HepG2 (cell line): Measurements from ENCODE around the gene SLX9. TPM values are rescaled to one million over a fixed set of nuclear protein-coding genes. Genes with fewer than 3 reads are reported as not detected.

Experiments
- ATAC-seq: fragments of 200-7000 bp; cut with Tn5 transposase; 3 replicates; pipeline ENCODE4 v1.9.1; 2020; ENCODE audit warnings: mild to moderate bottlenecking, moderate library complexity
- BruUV-seq: library from RNA; stranded (reverse); fragments of 400-500 nt; replicated peaks from 2 replicates; lab custom pipeline; 2021; lab: Mats Ljungman, UMichigan
- CTCF ChIA-PET: fragments of 300-600 bp; formaldehyde crosslinking; extraction: SDS; loops from one replicate; lab custom pipeline; 2021; ENCODE audit warnings: low total read pairs, inconsistent platforms, low intra/inter-chr PET ratio; lab: Yijun Ruan, JAX
- POLR2A ChIA-PET: fragments of 350-600 bp; sonication (Branson Sonifier 250); formaldehyde crosslinking; loops from one replicate; lab custom pipeline; 2020; ENCODE audit warnings: antibody characterized with exemption, inconsistent platforms; lab: Yijun Ruan, JAX
- DNase-seq: peaks from one replicate; pipeline ENCODE4 v3.0.0-alpha.2; 2015; ENCODE audit warnings: low spot score
- FAIRE-seq: peaks from 3 replicates; lab custom pipeline; 2011; peaks lifted over from hg19 to GRCh38; lab: Jason Lieb, UNC
- H2AFZ ChIP-seq: one replicate; pipeline ENCODE4 v1.6.1; 2011; ENCODE audit warnings: low read length, inconsistent platforms
- H3K27ac ChIP-seq: fragments of 300-600 bp; 3 replicates; pipeline ENCODE4 v1.8.0; 2011; ENCODE audit warnings: mixed run types, mild to moderate bottlenecking, mixed read lengths, low read length, inconsistent platforms; ENCODE audit not compliant: insufficient read depth; ENCODE audit errors: extremely low read length
- H3K27me3 ChIP-seq, 2 experiments: fragments of 200-600 bp in 1 of 2; 2 replicates in 1 of 2; 3 replicates in 1 of 2; pipeline versions ENCODE4 v1.6.0 to v1.8.0; 2011; ENCODE audit warnings: low read length in 2 of 2, mild to moderate bottlenecking in 2 of 2, moderate library complexity in 2 of 2, inconsistent platforms in 1 of 2; ENCODE audit not compliant: insufficient read depth in 2 of 2, control insufficient read depth in 1 of 2
- H3K36me3 ChIP-seq, 2 experiments: fragments of 200-600 bp in 1 of 2; replicated peaks in 1 of 2; 2 replicates in 1 of 2; 3 replicates in 1 of 2; pipeline versions ENCODE4 v1.5.1 to v1.8.0; 2011; ENCODE audit warnings: low read length in 2 of 2, inconsistent platforms in 1 of 2; ENCODE audit not compliant: insufficient read depth in 2 of 2, control insufficient read depth in 1 of 2
- H3K4me1 ChIP-seq: 2 replicates; pipeline ENCODE4 v1.5.1; 2012; ENCODE audit warnings: low read length, inconsistent platforms; ENCODE audit not compliant: insufficient read depth
- H3K4me2 ChIP-seq: 2 replicates; pipeline ENCODE4 v1.6.0; 2011; ENCODE audit warnings: low read depth, low read length, inconsistent platforms
- H3K4me3 ChIP-seq, 3 experiments: fragments of 200-600 bp in 1 of 3; sonication (generic), shearing (Covaris generic) in 1 of 3; replicated peaks in 1 of 3; 2 replicates each; pipeline ENCODE4 v1.5.1; 2011 to 2016; ENCODE audit warnings: low read length in 3 of 3, inconsistent platforms in 2 of 3, low read depth in 2 of 3, mild to moderate bottlenecking in 2 of 3, control low read depth in 1 of 3, mixed read lengths in 1 of 3; ENCODE audit not compliant: insufficient read depth in 1 of 3
- H3K79me2 ChIP-seq: one replicate; pipeline ENCODE4 v1.6.1; 2011; ENCODE audit warnings: low read length, inconsistent platforms; ENCODE audit not compliant: insufficient read depth
- H3K9ac ChIP-seq: 2 replicates; pipeline ENCODE4 v1.6.0; 2011; ENCODE audit warnings: mild to moderate bottlenecking, low read depth, low read length, inconsistent platforms; ENCODE audit not compliant: insufficient read depth
- H3K9me3 ChIP-seq: 2 replicates; pipeline ENCODE4 v1.5.1; 2012; ENCODE audit warnings: mild to moderate bottlenecking, low read length
- H4K20me1 ChIP-seq: 2 replicates; pipeline ENCODE4 v1.6.0; 2011; ENCODE audit warnings: inconsistent platforms, mild to moderate bottlenecking, low read length, moderate library complexity; ENCODE audit not compliant: insufficient read depth
- ASH2L ChIP-seq: fragments of 300-600, 200-600 bp; sonication (generic); IDR thresholded peaks from 2 replicates; pipeline ENCODE4 v1.7.0; 2017; ENCODE audit warnings: low read depth, mild to moderate bottlenecking, moderate library complexity, mixed read lengths, low read length; ENCODE audit not compliant: insufficient read length
- CHD4 ChIP-seq: fragments of 200-600 bp; sonication (generic); IDR thresholded peaks from 2 replicates; pipeline ENCODE4 v1.7.0; 2017; ENCODE audit warnings: mild to moderate bottlenecking, low read length, borderline replicate concordance
- KLF15 ChIP-seq: sonication (generic); formaldehyde crosslinking; IDR thresholded peaks from 2 replicates; pipeline ENCODE4 v1.8.1; 2023; ENCODE audit warnings: borderline replicate concordance, mild to moderate bottlenecking, inconsistent platforms, missing genetic modification reagents, mixed read lengths
- POGZ ChIP-seq: sonication (generic); formaldehyde crosslinking; IDR thresholded peaks from 2 replicates; pipeline ENCODE4 v1.4.0; 2020; ENCODE audit warnings: mild to moderate bottlenecking, missing genetic modification reagents
- POLR2A ChIP-seq, 2 experiments: IDR thresholded peaks; 2 replicates each; pipeline ENCODE4 v1.6.1; 2011; ENCODE audit warnings: low read depth in 2 of 2, low read length in 2 of 2, mild to moderate bottlenecking in 1 of 2, moderate library complexity in 1 of 2; ENCODE audit not compliant: insufficient read depth in 1 of 2
- REXO4 ChIP-seq: sonication (generic); formaldehyde crosslinking; IDR thresholded peaks from 2 replicates; pipeline ENCODE4 v1.8.0; 2022; ENCODE audit warnings: missing genetic modification reagents, mild to moderate bottlenecking, borderline replicate concordance
- ZEB1 ChIP-seq: IDR thresholded peaks from 2 replicates; pipeline ENCODE4 v1.6.1; 2012; ENCODE audit warnings: mild to moderate bottlenecking, low read depth, inconsistent platforms; ENCODE audit not compliant: insufficient replicate concordance
- ZKSCAN5 ChIP-seq: sonication (generic); formaldehyde crosslinking; IDR thresholded peaks from 2 replicates; pipeline ENCODE4 v1.5.1; 2020; ENCODE audit warnings: mild to moderate bottlenecking, missing genetic modification reagents
- ZNF558 ChIP-seq: sonication (generic); formaldehyde crosslinking; IDR thresholded peaks from 2 replicates; pipeline ENCODE4 v1.9.0; 2022; ENCODE audit warnings: mild to moderate bottlenecking, missing genetic modification reagents, borderline replicate concordance
- ZNF607 ChIP-seq: sonication (generic); formaldehyde crosslinking; IDR thresholded peaks from 2 replicates; pipeline ENCODE4 v1.5.1; 2020; ENCODE audit warnings: missing genetic modification reagents, mild to moderate bottlenecking, borderline replicate concordance
- ZNF616 ChIP-seq: sonication (generic); formaldehyde crosslinking; IDR thresholded peaks from 2 replicates; pipeline ENCODE4 v1.5.0; 2020; ENCODE audit warnings: low read depth, mild to moderate bottlenecking, missing genetic modification reagents
- ZNF703 ChIP-seq: sonication (generic); formaldehyde crosslinking; IDR thresholded peaks from 2 replicates; pipeline ENCODE4 v1.5.1; 2020; ENCODE audit warnings: missing genetic modification reagents, mild to moderate bottlenecking, moderate library complexity, borderline replicate concordance
- ZNF772 ChIP-seq: sonication (generic); formaldehyde crosslinking; IDR thresholded peaks from 2 replicates; pipeline ENCODE4 v1.5.0; 2020; ENCODE audit warnings: mild to moderate bottlenecking, missing genetic modification reagents
- ZNF879 ChIP-seq: sonication (generic); formaldehyde crosslinking; IDR thresholded peaks from 2 replicates; pipeline ENCODE4 v1.8.1; 2023; ENCODE audit warnings: missing genetic modification reagents
- ZNF891 ChIP-seq: sonication (generic); formaldehyde crosslinking; IDR thresholded peaks from 2 replicates; pipeline ENCODE4 v1.5.0; 2020; ENCODE audit warnings: mild to moderate bottlenecking, missing genetic modification reagents
- WGBS: methylation state at CpG from one replicate; pipeline ENCODE4 v1.1.6; 2017; ENCODE audit warnings: low lambda C conversion rate; 5-methylcytosine and 5-hydroxymethylcytosine counted together
- in situ Hi-C: cut with HindIII; loops from 2 replicates; pipeline ENCODE4 v1.10.0; 2017; ENCODE audit warnings: low pct_unique_long_range_greater_than_20kb; ENCODE audit not compliant: extremely low pct_ligation_motif_present
- intact Hi-C: fragments of 100-400 bp; cut with micrococcal nuclease; formaldehyde crosslinking; loops from one replicate; pipeline ENCODE4 v1.10.0; 2022; ENCODE audit not compliant: unreplicated experiment
- polyA plus RNA-seq, 8 experiments: library from polyadenylated mRNA; depleted of rRNA in 3 of 8; stranded (reverse) in 7 of 8; unstranded in 1 of 8; fragments of >200 nt; fragmentation: Illumina TruSeq in 4 of 8; extraction: Trizol in 4 of 8; gene quantifications; 2 replicates each; pipeline versions ENCODE4 v1.2.1 to v1.2.3, GENCODE V29; 2011 to 2016; ENCODE audit warnings: low read depth in 4 of 8, missing spikeins in 1 of 8, mixed read lengths in 1 of 8; ENCODE audit not compliant: insufficient read depth in 1 of 8
- total RNA-seq, 5 experiments: library from RNA; depleted of rRNA; stranded (reverse); fragments of >200 nt; fragmentation: Illumina TruSeq; extraction: Trizol; gene quantifications; 2 replicates each; pipeline ENCODE4 v1.2.3, GENCODE V29; 2016; ENCODE audit warnings: low read depth in 1 of 5
- TF ChIP-seq, protein P1 (sequence below): sonication (generic); formaldehyde crosslinking; IDR thresholded peaks from 2 replicates; pipeline ENCODE4 v1.8.0; 2022; ENCODE audit warnings: mild to moderate bottlenecking, missing genetic modification reagents, moderate library complexity
- TF ChIP-seq, protein P2 (sequence below): IDR thresholded peaks from 2 replicates; pipeline ENCODE4 v1.6.1; 2018; ENCODE audit warnings: missing genetic modification reagents, mild to moderate bottlenecking, missing compliant biosample characterization
- TF ChIP-seq, protein P3 (sequence below): sonication (generic); formaldehyde crosslinking; IDR thresholded peaks from 2 replicates; pipeline ENCODE4 v1.8.1; 2022; ENCODE audit warnings: low read depth, mild to moderate bottlenecking, missing genetic modification reagents

SLX9 gene
- total and polyA plus RNA-seq, 2 of the 13 experiments (the other 11 are each of a cell fraction or from before 2014, with no cell fraction given) = 21.0 to 47.1 TPM

DNA sequence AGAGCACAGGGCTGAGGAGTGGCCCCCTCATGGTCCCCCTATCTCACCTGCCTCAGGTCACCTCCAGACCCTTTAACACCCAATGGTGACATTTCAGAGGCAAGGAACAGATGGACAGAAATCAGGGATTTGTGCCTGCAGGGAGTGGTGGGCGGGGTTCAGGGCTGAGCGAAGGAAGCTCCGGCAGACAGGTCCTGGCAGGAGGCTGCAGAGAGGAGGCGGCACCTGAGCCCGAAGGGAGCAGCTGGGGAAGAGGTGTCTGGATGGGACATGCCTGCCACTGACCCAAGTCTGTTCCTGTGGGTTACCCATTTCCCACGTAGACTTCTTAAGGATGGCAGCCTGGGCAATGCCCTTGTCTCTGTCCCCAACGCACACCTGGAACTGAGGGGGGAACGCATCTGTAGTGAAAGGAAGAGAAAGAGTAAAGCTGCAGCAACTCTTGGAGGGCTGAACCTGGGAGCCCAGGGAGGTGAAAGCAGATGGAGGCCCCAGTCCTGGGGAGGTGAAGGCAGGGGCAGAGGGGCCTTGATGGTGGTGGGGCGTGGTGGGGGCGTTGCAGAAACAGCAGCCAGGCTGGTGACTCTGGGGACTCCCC, 72.9 kb downstream of the SLX9 start:
- Histone ChIP-seq H2AFZ (no peak overlapping the region), H3K9me3 (no peaks in the 10 kb centered on the region), H3K4me1 (peaks cover 89% of the 10 kb centered on the region), H3K4me2 (peak overlapping the region; percentile 97), H3K9ac (peak overlapping the region; percentile 78), H3K36me3 (no peaks in the 10 kb centered on the region), H3K27ac (peak overlapping the region; percentile 93), H3K4me3 (peak overlapping the region; percentile 38 to 65 (median 57)), H4K20me1 (no peaks in the 10 kb centered on the region), H3K79me2 (no peaks in the 10 kb centered on the region), H3K27me3 (peaks cover 0 to 17% of the 10 kb centered on the region in 2 experiments; a peak in 2 of 5 replicates)
- DNase-seq = no peak
- intact Hi-C loops = loop anchor here (2.0 to 10.0 kb wide), 2 partner anchors 28 to 62 kb away; partner anchors contain the start of gene ADARB1
- in situ Hi-C loops = no loop called here
- no TSS peak for BruUV-seq
- 3% methylated on average over 8 of the region's 10 CpGs for WGBS
- POLR2A ChIA-PET = interaction anchor here (0.6 to 7.0 kb wide), 23 partner anchors 9 to 296 kb away, joined by 3 to 141 read pairs (median 6); partner anchors contain the start of genes ADARB1, PTTG1IP and SLX9
- peak; percentile 56 for ATAC-seq
- FAIRE-seq = peak; percentile 48
- CTCF ChIA-PET = interaction anchor here (0.9 to 1.0 kb wide), 2 partner anchors 14 to 116 kb away, joined by 3 read pairs; no protein-coding TSS in a partner anchor
- TF ChIP-seq POLR2A (IDR thresholded peaks at IDR 0.05; ENCODE audit: insufficient read depth in 1 of 2, low read depth in 2 of 2, low read length in 2 of 2) = peak in 1 of 2 experiments; percentile 48; a peak in 1 of 4 replicates
- no peak for TF ChIP-seq POGZ (CRISPR knock-in tag)
- 0 out of 2 replicates have a peak, but pooled peaks have one; percentile 12 for TF ChIP-seq REXO4 (CRISPR knock-in tag)
- peak; percentile 72 for TF ChIP-seq ZEB1
- TF ChIP-seq, protein P1, sequence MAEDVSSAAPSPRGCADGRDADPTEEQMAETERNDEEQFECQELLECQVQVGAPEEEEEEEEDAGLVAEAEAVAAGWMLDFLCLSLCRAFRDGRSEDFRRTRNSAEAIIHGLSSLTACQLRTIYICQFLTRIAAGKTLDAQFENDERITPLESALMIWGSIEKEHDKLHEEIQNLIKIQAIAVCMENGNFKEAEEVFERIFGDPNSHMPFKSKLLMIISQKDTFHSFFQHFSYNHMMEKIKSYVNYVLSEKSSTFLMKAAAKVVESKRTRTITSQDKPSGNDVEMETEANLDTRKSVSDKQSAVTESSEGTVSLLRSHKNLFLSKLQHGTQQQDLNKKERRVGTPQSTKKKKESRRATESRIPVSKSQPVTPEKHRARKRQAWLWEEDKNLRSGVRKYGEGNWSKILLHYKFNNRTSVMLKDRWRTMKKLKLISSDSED (CRISPR knock-in tag) = 0 out of 2 replicates have a peak, but pooled peaks have one; percentile 17
- peak; percentile 45; the same call in 1 of the 2 replicates for TF ChIP-seq ZNF879
- 0 out of 2 replicates have a peak, but pooled peaks have one; percentile 8 for TF ChIP-seq ZNF891
- TF ChIP-seq KLF15 (CRISPR knock-in tag) = no peak
- peak; percentile 30; the same call in 1 of the 2 replicates for TF ChIP-seq ZNF772 (CRISPR knock-in tag)
- peak; percentile 94 for TF ChIP-seq ZKSCAN5
- TF ChIP-seq CHD4 = peak; percentile 16; the same call in 1 of the 2 replicates
- 0 out of 2 replicates have a peak, but pooled peaks have one; percentile 56 for TF ChIP-seq ZNF616 (CRISPR knock-in tag)
- peak; percentile 71; the same call in 1 of the 2 replicates for TF ChIP-seq ZNF703 (CRISPR knock-in tag)
- 0 out of 2 replicates have a peak, but pooled peaks have one; percentile 10 for TF ChIP-seq ZNF607 (CRISPR knock-in tag)
- TF ChIP-seq, protein P2, sequence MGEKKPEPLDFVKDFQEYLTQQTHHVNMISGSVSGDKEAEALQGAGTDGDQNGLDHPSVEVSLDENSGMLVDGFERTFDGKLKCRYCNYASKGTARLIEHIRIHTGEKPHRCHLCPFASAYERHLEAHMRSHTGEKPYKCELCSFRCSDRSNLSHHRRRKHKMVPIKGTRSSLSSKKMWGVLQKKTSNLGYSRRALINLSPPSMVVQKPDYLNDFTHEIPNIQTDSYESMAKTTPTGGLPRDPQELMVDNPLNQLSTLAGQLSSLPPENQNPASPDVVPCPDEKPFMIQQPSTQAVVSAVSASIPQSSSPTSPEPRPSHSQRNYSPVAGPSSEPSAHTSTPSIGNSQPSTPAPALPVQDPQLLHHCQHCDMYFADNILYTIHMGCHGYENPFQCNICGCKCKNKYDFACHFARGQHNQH (CRISPR knock-in tag) = no peak
- TF ChIP-seq, protein P3, sequence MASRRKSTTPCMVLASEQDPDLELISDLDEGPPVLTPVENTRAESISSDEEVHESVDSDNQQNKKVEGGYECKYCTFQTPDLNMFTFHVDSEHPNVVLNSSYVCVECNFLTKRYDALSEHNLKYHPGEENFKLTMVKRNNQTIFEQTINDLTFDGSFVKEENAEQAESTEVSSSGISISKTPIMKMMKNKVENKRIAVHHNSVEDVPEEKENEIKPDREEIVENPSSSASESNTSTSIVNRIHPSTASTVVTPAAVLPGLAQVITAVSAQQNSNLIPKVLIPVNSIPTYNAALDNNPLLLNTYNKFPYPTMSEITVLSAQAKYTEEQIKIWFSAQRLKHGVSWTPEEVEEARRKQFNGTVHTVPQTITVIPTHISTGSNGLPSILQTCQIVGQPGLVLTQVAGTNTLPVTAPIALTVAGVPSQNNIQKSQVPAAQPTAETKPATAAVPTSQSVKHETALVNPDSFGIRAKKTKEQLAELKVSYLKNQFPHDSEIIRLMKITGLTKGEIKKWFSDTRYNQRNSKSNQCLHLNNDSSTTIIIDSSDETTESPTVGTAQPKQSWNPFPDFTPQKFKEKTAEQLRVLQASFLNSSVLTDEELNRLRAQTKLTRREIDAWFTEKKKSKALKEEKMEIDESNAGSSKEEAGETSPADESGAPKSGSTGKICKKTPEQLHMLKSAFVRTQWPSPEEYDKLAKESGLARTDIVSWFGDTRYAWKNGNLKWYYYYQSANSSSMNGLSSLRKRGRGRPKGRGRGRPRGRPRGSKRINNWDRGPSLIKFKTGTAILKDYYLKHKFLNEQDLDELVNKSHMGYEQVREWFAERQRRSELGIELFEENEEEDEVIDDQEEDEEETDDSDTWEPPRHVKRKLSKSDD (CRISPR knock-in tag) = 0 out of 2 replicates have a peak, but pooled peaks have one; percentile 31
- TF ChIP-seq ASH2L = peak; percentile 13
- no peak for TF ChIP-seq ZNF558
